Psoas muscle (tissue), 8 donors: ENCODE measurements around the gene GPAT3. TPM values are rescaled to one million over a fixed set of nuclear protein-coding genes. Genes with fewer than 3 reads are reported as not detected.
"Not testable (repeated sequence)": the region's sequence is repeated elsewhere in the genome, so short reads cannot be mapped to it uniquely, and the experiment has no call there.

ENCODE experiments used
- ATAC-seq, 4 donors: fragments of 200-7000 bp; cut with Tn5 transposase; one replicate each; pipeline ENCODE4 v1.9.1; 2020; ENCODE audit warnings: moderate library complexity in 3 of 4, mild to moderate bottlenecking in 2 of 4
- DNase-seq, 2 donors: peaks; one replicate each; pipeline ENCODE4 v3.0.0-alpha.2; 2020
- H3K27ac ChIP-seq: fragments of 200-600 bp; one replicate; pipeline ENCODE4 v1.8.0; 2022
- H3K27me3 ChIP-seq, 3 donors: fragments of 200-600 bp in 1 of 3; one replicate each; pipeline versions ENCODE4 v1.6.1 to v1.8.0; 2013 to 2022; ENCODE audit warnings: low read length in 2 of 3, mild to moderate bottlenecking in 2 of 3, moderate library complexity in 1 of 3; ENCODE audit not compliant: insufficient read depth in 3 of 3
- H3K36me3 ChIP-seq, 2 donors: fragments of 200-600 bp in 1 of 2; one replicate each; pipeline versions ENCODE4 v1.6.1 to v1.8.0; 2013 to 2022; ENCODE audit warnings: low read depth in 1 of 2, mild to moderate bottlenecking in 1 of 2, moderate library complexity in 1 of 2; ENCODE audit not compliant: insufficient read depth in 1 of 2
- H3K4me1 ChIP-seq: fragments of 200-600 bp; one replicate; pipeline ENCODE4 v1.8.0; 2022
- H3K4me3 ChIP-seq: fragments of 200-600 bp; one replicate; pipeline ENCODE4 v1.8.0; 2022; ENCODE audit warnings: mild to moderate bottlenecking
- H3K9me3 ChIP-seq: fragments of 200-600 bp; one replicate; pipeline ENCODE4 v1.8.0; 2022
- CTCF ChIP-seq: fragments of 200-600 bp; IDR thresholded peaks from one replicate; pipeline ENCODE4 v1.8.0; 2022; ENCODE audit warnings: antibody characterized with exemption
- WGBS, 3 donors: extraction: QIAGEN DNeasy Blood & Tissue Kit; methylation state at CpG; one replicate each; pipeline versions ENCODE4 v1.1.6 to v1.1.7; 2013; 5-methylcytosine and 5-hydroxymethylcytosine counted together
- intact Hi-C, 2 donors: fragments of 100-400 bp; cut with DNase I; formaldehyde crosslinking; loops; one replicate each; pipeline versions ENCODE4 v1.11.0 to v1.14.2; 2022
- polyA plus RNA-seq, 3 donors: library from polyadenylated mRNA; stranded (reverse); fragments of 200-250 nt; gene quantifications; one replicate each; pipeline ENCODE4 v1.2.3, GENCODE V29; 2013
- total RNA-seq, 4 donors: library from RNA; stranded (reverse); fragmentation: NEBNext Ultra II Directional in 2 of 4; extraction: Animal tissue kit (Norgen Biotek cat#: 25700) in 2 of 4; gene quantifications; one replicate each; pipeline versions ENCODE4 v1.2.1 to v1.2.4, GENCODE V29; 2021 to 2023
- donor health status: healthy with polysubstance abuse.
- donor health status: DM: no; HTN: no; CAD: no; lungs with moderate emphysema.
- donor health status: Bipolar disorder and iron deficiency.
- donor health status: healthy.
- donor health status: DM: yes; HTN: yes; CAD: no.
- donor health status: DM: no; HTN: no; CAD: no.
- donor health status: DM: no; HTN: no; CAD: no.
- donor health status: DM: yes; HTN: yes; CAD: no.

The GPAT3 gene
- total and polyA plus RNA-seq, 7 donors, result 18.9 to 108 (median 42.0) TPM

- DNase-seq (no peak), ATAC-seq (no peak)
- Histone ChIP-seq H3K27ac (peak overlapping the region; percentile 74), H3K27me3 (no peaks in the 10 kb centered on the region), H3K4me1 (peaks cover 22% of the 10 kb centered on the region), H3K9me3 (no peaks in the 10 kb centered on the region), H3K4me3 (no peak overlapping the region), H3K36me3 (no peaks in the 10 kb centered on the region)
- WGBS, 3 donors, result 80 to 86% (median 85%) methylated on average over 3 of the region's 3 CpGs
- TF ChIP-seq CTCF, result no peak
- intact Hi-C loops, result loop anchor here in 1 of 2 donors (5.0 kb wide), 1 partner anchor 36 kb away; the partner anchor contains the start of gene GPAT3
Measured at GRCh38 chr4:83572848-83573247, 36.9 kb downstream of the GPAT3 start.

- DNase-seq (peak in 1 of 2 donors; percentile 59), ATAC-seq (peak; percentile 78 to 96 (median 84))
- no peak overlapping the region for H3K4me3 ChIP-seq
- no peaks in the 10 kb centered on the region for H3K36me3 ChIP-seq
- no peaks in the 10 kb centered on the region for H3K27me3 ChIP-seq
- TF ChIP-seq CTCF, result no peak
- WGBS, 3 donors, result 15 to 22% (median 16%) methylated on average over 3 of the region's 3 CpGs
- H3K9me3 ChIP-seq, result no peaks in the 10 kb centered on the region
- peaks cover 26% of the 10 kb centered on the region for H3K4me1 ChIP-seq
- intact Hi-C loops, result loop anchor here in 1 of 2 donors (5.0 kb wide), 1 partner anchor 37 kb away; the partner anchor contains the start of gene GPAT3
- H3K27ac ChIP-seq, result peak overlapping the region; percentile 74
Measured at GRCh38 chr4:83574247-83574646, 38.3 kb downstream of the GPAT3 start.

GRCh38 chr4:83576237-83576636, 40.3 kb downstream of the GPAT3 start:
- DNase-seq, result not testable (repeated sequence)
- WGBS, 3 donors, result 58 to 71% (median 65%) methylated on average over 3 of the region's 3 CpGs

GRCh38 chr4:83581411-83582288, 45.7 kb downstream of the GPAT3 start:
- Histone ChIP-seq H3K4me1 (peaks cover 15% of the 10 kb centered on the region), H3K27me3 (no peaks in the 10 kb centered on the region), H3K9me3 (no peaks in the 10 kb centered on the region), H3K36me3 (peaks cover 4 to 13% of the 10 kb centered on the region in 2 donors), H3K27ac (peak overlapping the region; percentile 60), H3K4me3 (no peak overlapping the region)
- ATAC-seq, result peak in 3 of 4 donors; percentile 26 to 42 (median 35)
- no peak for TF ChIP-seq CTCF
- intact Hi-C loops, result loop anchor here in 1 of 2 donors (1.0 to 5.0 kb wide), 2 partner anchors 36 to 72 kb away; no protein-coding TSS in a partner anchor
- WGBS, 3 donors, result 82 to 90% (median 83%) methylated on average over 10 of the region's 10 CpGs
- DNase-seq, result no peak

More at GRCh38 chr4:83576237-83576636, 40.3 kb downstream of the GPAT3 start:
- ATAC-seq, H3K9me3 ChIP-seq, intact Hi-C loops, H3K27me3 ChIP-seq, H3K4me3 ChIP-seq, H3K27ac ChIP-seq, H3K36me3 ChIP-seq: not testable (repeated sequence)
- peaks cover 17% of the 10 kb centered on the region for H3K4me1 ChIP-seq

- DNase-seq, result peak in 1 of 2 donors; percentile 24
- 29 to 41% (median 31%) methylated on average over 7 of the region's 7 CpGs for WGBS, 3 donors
- peak overlapping the region; percentile 60 for H3K27ac ChIP-seq
Measured at GRCh38 chr4:83582289-83582785, 46.4 kb downstream of the GPAT3 start.

More at GRCh38 chr4:83582289-83582785, 46.4 kb downstream of the GPAT3 start:
- TF ChIP-seq CTCF, result peak; percentile 49
- ATAC-seq, result peak; percentile 85 to 88 (median 86)
- Histone ChIP-seq H3K4me1 (peaks cover 15% of the 10 kb centered on the region), H3K36me3 (peaks cover 4 to 16% of the 10 kb centered on the region in 2 donors), H3K4me3 (no peak overlapping the region), H3K27me3 (no peaks in the 10 kb centered on the region), H3K9me3 (no peaks in the 10 kb centered on the region)
- intact Hi-C loops, result loop anchor here in 1 of 2 donors (1.0 to 5.0 kb wide), 2 partner anchors 35 to 73 kb away; no protein-coding TSS in a partner anchor
